Measurements from ENCODE around the gene LRP1B.
"Not testable (repeated sequence)": the region's sequence is repeated elsewhere in the genome, so short reads cannot be mapped to it uniquely, and the experiment has no call there.

The LRP1B gene

DNA sequence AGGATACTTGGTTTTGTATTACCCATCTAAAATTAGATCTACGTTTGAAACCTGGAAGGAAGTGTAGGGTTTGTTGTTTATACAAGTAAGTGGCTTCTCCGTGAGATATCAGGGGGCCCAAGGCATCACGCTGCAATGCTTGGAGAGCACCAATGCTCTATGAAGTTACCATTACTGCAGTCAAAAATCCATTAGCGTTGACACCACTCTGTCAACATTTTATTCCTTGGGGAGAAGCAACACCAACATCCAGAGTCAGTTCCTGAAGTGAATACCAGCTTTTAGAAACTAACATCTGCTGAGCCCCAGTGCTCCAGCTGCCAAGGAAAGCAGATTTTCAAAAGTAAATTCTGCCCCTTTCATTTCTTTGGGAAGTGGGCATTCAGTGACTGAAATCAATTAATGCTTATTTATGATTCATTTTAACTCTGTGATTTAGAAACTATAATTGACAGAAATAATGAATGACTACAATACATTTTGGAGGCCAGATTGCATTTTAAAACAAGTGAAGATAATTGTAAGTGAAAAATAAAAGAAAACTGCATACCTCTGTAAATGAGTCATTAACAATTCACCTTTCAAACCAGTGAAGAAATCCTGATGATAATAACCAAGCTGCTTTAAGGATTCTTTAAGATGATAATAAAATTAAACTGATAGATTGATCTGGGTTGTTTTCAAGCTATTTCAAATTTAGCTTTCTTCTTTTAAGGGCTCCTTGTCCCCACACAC is 30.5 kb downstream of the LRP1B start:
- DNase-seq, result no peak

DNA sequence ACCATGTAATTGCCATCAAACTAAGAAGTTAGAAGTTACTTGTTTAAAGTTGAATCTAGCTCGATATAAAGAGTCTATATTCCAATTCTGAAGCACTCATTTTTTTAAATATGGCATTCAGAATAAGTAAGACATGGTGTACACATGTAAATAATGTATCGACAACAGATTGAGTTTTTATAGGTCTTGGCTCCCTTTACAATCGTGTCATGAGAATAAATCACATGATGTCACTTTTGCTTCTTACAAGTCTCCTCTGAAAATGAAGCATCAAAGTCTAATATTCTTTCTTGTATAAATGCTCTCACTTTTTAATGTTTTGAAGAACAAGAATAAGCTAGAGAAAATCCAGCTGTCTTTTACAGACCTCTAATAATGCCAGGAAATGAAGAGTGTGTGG is 33.1 kb downstream of the LRP1B start:
- no peak for DNase-seq

DNA sequence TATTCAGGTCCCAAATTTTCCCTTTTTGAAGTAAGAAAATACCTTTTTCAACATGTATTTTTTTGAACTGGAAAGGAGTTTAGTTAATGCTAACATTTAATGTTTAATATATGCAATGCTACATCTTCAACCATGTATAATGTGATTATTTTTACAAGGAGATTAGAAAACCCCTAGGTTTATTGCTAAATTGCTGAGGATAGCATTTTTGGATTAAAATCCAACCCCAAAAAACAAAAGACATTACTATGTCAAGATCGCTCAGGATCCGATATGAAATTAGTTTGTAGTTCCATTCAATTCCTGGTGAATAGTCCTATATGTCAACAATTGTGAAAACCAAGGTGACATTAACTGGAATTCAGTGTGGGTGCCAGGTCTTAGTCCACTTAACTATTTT is 35.2 kb downstream of the LRP1B start:
- no peak for DNase-seq

DNA sequence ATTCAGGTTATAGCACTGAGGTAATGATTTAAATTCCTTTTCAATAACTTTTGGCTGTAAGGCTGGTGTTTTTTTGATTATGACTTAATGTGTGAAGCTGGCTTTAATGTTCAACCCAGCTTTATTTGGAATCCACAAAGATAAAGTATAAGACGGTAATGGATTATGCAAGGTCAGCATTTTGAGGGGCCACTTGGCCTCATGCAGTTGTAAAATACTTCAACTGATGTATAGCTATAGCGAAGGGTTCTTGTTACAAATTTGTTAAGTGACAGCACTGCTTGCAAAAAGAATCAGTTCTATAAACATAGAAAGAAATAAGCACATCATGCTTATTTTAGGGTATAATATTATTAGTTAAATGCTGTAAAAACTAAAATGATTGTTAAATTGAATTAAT is 36.6 kb downstream of the LRP1B start:
- DNase-seq, result no peak

DNA sequence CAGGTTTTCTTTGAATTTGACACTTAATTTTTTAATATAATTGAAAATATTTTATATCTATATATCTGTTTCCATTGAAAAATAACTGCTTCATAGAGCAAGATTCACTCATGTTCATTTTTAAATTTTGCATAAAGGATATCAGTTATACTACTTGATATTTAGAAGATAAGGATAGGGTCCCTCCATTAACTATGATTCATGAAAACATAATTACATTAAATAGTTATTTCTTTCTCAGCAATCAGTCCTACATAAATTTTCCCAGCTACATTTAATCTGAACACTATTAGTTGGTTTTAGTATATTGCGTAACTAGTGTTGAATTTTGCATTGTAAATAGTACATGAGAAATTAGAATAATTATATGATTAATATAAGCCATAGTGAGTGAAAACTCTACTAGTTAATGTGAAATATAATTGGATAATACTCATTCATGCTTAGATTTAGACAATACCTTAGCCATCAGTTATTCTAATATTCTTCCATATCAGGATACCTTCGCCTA is 42.7 kb downstream of the LRP1B start:
- DNase-seq, result no peak

DNA sequence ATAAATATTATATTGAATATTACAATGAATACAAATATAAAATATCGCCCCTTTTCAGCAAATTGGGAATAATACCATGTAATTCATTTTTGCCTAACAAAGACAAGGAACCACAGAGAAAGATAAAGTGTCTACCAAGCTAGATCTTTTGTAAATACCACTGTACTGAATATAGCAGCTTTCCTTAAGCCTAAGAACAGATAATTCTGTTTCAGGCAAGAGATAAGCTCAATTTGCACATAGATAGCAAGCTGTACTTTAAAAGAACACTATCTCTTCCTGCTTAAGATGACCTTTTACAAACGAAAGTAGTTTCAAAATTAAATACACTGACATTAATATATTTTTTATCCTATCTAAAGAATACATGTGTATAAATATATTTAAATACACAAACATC is 43.2 kb downstream of the LRP1B start:
- not testable (repeated sequence) for DNase-seq

DNA sequence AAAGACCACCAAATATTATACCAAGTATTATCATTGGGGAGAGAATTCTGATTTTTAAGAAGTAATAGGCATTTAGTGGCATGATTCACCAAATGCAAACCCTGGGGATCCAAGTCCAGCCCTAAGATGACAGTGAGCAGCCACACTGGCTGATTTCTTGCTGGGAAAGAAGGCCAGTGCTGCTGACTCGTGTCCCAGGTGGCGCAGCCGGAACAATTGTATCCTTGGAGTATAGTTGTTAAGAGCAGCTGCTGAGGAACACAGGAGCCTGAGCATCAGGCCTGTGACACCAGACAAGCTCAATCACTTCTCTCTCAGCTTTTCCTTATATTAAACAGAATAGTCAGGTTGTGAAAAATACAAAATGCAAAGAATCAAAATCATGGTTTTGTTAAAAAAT is 48.4 kb downstream of the LRP1B start:
- DNase-seq, result no peak

DNA sequence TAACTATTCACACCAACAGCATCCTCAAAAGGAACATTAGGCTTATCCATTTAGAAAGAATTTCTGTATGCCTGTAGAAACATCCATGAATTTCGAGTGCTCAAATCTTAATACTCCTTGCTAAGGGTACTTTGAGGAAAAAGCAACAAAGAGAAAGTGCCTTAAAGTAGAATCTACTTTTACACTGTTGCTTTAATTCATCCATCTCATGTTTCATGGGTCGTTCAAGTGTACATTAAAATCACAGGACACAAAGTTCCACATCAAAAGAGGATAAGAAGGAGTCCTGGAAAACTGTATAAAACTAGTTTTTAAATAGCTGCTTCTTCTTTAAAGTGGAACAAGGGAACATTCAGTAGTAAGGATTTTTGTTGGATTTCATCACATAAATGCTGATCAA is 54.5 kb downstream of the LRP1B start:
- no peak for DNase-seq

DNA sequence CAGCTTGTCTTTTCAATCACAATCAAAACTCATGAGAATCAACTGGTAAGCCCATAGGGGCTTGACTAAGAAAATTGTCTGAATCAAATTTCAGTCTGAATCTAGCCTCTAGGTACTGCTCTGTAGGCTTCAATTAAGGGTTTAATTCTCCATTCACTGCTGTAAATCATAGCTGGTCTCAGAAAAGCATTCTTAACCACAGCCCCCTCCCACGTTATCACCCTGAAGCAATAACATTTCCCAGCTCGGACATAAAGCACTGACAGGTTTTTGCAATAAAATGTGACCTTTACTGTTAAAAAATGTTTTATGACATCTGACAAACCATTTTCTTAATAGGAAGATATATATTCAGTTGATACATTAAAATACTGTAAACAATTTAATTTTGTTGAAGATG is 55.0 kb downstream of the LRP1B start:
- DNase-seq, result no peak

DNA sequence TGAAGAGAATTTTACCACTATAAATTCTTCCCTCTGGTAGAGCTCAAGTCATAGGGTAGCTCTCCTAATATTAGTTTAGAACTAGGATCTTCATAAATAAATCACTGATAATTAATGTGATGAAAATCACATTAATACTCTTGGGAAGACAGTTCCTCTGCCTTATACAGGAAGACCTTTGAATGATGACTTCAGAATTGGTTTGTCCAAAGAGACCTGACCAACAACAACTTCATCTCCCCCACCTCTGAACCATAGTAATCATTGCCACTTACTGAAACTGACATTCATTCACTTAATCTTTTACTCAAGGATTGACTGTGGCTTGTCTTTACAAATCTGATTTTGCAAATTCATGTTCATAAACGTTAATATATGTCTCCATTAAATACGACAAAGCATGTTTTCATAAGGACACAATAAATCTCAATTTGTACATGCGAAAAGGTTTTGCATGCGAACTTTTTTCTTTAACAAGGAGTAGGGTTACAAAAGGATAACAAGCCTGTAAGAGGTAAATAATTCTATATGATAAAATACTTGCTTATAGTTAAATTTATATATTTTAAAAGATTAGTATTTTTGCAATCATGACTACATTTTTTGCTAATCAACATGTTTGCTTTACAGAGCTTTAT is 61.4 kb downstream of the LRP1B start:
- DNase-seq, result no peak

DNA sequence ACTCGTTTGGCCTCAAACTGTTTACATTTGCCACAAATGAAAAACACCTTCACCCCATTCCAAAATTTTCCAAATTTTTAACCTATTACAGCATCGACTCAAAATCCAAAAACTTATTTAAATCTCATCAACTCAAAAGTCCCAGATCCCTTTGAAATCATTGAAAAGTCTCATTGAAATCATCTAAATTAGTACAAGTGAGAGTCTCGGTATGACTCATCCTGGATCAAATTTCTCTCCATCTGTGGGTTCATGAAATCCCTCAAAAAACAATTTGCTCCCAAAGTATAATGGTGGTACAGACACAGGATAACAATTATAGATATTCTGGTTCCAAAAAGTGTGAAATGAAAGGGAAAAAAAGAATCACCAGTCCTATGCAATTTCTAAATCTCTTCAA is 65.1 kb downstream of the LRP1B start:
- DNase-seq, result no peak

DNA sequence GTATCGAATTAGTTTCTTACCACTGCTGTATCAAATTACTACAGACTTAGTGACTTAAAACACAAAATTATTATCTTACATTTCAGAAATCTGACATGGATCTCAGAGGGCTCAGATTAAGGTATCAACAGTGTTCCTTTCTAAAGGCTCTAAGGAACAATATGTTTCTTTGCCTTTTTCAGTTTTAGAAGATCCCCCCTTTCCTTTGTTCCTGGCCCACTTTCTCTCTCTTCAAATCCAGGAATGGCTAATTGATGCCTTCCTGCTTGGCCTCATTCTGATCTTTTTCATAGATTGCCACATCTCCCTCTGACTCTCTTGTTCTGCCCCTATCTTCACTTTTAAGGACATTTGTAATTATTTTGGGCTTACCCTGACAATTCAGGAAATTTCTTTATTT is 65.7 kb downstream of the LRP1B start:
- DNase-seq, result no peak

DNA sequence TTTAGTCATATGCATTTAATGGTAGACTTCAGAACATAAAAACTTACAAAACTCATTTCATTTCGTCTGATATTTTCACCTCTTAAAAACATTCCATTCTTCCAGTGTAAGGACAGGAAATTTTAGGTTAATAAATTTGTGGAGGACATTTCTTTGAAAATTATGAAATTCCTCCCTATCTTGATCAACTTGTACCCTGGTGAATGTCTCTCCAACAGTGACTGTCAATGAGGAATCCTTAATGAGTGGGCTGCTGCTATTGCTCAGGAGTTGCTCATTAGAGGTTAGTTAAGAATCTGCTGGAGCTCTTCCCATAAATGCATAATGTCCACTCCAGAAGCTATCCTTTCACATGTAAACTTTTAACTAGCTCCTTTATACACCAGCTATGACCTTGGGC is 69.1 kb downstream of the LRP1B start:
- DNase-seq, result no peak

DNA sequence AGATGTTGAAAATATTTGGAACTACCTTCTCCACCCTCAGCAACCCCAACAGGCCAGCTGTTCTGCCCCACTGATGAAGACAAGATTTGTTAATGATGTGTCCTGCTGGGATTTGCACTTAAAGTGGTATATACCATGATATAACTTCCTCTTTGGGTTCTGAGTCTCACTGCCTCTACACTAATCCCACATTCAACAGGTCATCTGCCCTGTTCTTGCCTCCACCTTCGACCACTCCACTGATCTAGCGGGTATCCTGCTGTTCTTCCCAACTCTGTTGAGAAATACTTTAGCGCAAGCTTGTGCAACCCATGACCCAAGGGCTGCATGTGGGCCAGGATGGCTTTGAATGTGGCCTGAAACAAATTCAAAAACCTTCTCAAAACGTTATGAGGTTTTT is 72.7 kb downstream of the LRP1B start:
- no peak for DNase-seq

DNA sequence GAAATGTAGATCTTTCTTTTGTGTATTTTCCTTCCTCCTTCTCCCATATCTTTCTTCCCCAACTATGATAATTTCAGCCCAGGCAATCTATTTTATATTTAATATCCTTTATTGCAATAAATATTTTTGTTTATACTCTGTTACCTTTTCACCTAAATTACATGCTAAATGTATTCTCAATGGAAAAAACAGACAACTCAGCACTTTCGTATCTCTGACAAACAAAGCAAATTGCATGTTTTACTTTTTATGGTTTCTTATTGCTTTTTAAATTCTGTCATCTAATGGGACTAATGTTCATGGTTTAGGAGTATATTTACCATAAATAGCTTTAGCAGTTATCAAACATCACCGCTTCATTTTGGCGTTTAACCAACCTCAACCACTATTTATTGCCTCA is 74.0 kb downstream of the LRP1B start:
- no peak for DNase-seq

DNA sequence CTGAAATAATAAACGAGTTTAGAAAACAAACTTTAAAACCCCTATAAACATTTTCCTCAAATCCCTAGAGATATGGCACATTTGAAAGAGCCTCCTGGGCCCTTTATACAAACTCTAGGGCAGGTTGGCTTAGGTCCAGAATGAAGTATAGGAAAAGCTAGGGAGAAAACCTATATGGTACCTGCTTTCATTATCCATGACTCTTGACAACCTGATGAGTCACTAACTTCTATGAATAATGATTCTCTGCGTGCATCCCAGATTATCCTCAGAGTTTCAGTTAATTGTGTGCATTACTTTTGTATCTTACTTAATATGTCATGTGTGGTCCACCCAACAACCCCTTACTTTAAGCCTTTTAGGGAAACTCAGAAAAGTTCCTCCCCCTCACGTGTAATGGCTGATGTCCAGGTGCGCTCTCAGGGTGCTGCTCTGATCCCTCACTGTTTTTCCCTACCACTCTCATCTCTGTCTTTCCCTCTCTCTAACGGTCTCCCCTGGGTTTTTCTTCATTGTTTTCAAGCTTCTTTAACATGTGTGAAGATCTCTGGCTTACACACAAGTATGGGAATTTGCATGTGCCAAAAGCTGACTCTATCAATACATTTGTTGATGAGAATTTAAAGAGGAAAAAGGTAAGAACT is 78.5 kb downstream of the LRP1B start:
- DNase-seq, result no peak

DNA sequence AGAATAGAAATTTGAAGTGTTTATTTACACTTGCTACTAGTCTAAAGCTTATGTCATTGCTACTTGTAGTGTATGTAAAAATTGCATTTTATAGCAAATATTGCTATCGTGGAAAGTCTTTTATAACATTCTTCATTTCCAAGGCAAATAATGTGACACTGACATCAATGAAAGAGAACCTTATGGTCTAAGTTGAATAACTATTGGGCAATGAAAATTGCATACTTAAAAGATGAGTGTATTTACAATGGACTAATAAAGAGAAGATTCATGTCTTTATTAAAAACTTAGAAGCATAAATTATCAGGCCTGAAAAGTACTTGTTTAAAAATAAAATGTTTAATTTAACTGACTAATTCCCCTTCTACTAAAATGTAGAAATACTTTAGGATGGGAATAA is 82.2 kb downstream of the LRP1B start:
- DNase-seq, result no peak

DNA sequence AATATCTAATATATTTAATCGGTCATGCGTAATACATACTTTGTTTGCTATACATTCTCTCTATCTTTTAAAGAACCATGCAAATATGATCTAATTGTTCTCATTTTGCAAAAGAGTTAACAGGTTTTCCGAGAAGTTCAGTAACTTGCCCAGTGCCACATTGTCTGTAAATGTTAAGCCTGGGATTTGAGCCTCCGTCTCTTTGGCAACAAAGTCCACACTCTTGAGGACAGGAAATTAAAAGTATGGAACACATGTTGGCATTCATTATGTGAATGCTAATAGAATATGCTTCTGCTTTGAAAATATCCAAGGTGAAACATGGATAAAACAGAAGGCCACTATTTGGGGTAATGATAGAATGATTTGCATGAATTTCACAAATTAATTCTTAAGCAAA is 85.2 kb downstream of the LRP1B start:
- DNase-seq, result no peak

DNA sequence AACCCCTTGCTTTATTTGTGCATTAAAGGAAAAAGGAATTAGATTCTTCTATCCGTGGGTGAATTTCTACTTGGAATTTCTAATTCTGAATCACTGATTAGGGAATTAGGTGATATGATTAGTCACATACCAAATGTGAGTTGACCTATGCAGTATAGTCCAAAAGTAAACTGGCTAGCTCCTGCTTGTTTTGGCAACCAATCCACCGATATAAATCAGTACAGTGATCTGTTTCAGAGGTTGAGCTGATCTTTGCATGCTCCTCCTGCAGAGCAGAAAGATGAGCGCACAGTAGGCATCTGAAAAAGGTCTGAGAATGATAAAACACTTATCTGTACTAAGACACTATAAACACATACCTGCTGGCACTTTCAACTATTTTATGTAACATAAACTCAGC is 86.6 kb downstream of the LRP1B start:
- DNase-seq, result no peak

DNA sequence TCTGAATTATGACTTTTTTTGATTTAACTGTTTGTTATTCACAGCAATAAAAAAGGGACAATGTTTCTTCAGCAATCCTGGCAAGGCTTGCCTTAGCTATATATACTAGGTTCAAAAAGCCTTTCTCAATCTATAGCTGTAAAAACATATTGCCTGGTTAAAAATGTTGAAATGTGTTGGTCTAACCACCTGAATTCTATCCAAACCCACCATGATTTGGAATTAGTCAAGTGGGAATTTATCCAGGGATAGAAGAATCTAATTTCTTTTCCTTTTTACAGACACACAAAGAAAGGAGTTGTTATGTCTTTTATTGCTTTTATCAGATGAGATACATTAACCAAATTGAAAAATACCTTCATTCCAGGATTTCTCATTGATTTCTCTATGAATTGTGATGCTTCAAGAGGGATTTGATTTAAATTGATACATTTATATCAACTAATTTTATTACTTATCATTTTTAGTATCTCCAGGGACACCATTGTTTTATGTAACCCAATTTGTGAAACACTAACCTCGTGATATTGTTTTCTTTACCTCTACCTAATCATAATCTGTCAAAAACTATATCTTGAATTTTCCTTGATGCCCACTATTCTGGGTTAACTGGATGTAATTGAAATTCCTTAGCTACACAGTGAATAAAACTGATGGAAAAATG is 88.1 kb downstream of the LRP1B start:
- DNase-seq, result no peak

DNA sequence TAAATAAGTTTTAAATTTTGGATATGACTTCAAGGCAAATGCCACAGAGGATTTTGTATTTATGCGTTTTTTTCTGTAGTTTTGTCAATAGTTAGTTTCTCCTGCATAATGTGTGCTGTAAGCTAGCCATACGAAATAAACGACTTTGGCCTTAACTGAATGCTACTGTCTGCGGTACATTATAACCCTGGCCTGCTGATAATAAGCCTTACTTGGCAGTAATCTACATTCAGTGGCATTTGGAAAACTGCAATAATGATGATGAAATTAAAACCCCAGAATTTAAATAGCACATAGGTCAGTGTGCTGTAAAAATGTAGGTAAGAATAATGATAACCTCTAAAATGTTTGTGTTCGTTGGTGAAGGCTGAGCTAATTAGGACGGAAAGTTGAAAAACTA is 88.8 kb downstream of the LRP1B start:
- no peak for DNase-seq

DNA sequence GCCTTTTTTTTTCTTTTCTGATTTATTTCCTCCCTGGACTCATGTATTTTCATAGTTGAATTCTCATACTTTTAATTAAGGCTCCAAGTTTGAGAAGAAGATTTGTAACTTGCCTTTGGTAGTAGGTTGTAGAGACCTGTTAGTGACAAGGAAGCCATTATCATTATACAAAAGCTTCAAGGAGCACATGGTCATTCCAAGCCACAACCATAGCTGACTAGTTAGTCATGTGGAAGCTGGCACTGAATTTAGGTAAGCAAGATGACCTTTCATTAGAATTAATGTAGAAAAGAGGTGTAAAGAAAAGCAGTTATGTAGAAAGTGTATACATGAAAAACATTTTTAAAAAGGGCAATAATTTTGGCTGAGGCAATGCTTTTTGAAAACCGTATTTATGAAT is 89.7 kb downstream of the LRP1B start:
- DNase-seq, result no peak

DNA sequence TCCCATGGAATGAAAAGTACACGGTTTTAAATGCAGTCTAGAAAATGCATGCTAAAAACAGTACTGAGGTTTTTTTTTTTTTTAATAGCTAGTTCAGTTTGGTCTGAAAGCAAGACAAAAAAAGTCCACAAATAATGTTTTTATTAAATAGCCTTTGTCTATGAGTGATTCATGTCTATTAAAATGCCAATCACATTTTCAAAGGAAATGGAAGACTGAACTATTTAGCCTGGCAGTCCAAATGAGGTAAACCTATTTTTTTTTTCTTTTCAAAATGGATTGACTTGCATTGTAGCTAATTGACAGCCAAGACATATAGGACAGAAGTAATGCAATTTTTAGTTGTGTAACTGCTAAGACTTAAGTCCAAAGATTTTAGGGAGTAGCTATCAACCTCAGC is 90.3 kb downstream of the LRP1B start:
- no peak for DNase-seq

DNA sequence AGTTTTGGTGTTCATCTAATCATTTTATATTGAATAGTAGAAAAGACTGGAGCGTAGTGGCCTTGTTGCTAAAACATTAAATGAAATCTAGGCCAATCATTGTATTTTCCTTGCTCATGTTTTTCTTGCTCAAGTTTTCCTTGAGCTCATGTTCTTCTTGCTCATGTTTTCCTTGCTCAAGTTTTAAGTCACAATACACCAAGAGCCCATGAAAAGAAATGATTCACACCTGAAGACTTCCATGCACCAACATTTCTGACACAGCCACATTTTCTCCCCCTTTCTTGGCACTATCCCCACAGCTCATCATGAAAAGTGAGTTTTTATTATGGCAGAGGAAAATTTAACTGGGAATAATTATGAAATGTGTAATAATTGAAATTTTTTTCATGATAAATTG is 92.0 kb downstream of the LRP1B start:
- no peak for DNase-seq

All from activated CD4-positive, alpha-beta T cell treated with anti-CD3 and anti-CD28 coated beads, Interleukin-2, amount 50 U/mL, for 1 hour (primary cell).